HG02970 (cell line): ENCODE data around the gene TPK1.
"Not testable (repeated sequence)": the region's sequence is repeated elsewhere in the genome, so short reads cannot be mapped to it uniquely, and the experiment has no call there.

Experiments used
- ATAC-seq: cut with Tn5 transposase; IDR thresholded peaks from one replicate; pipeline ENCODE4 v1.9.1; 2021; ENCODE audit warnings: mild to moderate bottlenecking, moderate library complexity, moderate number of reproducible peaks; ENCODE audit not compliant: unreplicated experiment, low FRiP score

Gene TPK1

DNA sequence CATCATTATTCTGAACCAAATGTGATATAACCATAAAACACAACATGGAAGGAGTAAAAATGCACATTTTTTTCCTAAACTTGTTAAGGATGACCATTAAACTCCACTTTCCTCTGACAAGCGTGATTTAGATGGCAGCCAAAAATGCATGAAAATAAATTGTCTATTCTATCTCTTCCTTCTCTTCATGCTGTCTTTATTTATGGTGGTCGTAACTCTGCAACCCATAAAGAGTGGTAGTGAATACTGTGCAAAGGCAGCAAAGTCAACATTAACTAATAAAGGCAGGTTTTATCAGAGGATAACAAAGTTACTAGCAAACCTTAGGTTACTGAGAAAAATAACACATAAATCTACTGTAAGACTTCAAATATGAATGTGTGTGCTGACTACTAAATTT is 106.6 kb downstream of the TPK1 start:
- no peak for ATAC-seq

DNA sequence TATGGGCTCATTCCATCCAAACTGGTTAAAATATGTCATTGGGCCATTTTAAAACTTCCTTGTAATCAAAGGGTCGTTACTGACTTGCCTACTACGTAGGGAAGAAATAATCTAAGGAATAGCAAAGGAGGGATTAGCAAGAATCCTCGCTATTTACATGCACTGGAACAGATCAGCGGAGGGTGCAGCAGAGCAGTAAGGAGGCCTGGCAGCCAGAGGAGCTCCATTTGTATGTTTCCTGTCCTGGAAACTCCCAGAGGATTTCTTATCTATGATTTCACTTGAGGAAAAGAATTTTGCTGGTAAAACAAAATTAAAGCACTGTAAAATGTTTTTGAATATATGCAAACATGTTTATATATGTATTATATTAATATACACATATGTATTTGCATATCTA is 107.3 kb downstream of the TPK1 start:
- ATAC-seq = no peak

DNA sequence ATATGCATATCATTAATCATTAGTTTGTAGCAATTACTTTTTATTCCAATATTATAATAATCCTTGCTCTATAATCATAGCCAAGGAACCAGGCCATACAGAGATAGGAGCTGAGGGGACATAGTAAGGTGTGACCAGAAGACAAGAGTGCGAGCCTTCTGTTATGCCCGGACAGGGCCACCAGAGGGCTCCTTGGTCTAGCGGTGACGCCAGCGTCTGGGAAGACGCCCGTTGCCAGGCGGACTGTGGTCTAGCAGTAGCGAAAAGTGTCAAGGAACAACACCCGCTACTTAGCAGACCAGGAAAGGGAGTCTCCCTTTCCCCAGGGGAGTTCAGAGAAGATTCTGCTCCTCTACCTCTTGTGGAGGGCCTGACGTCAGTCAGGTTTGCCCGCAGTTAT is 109.0 kb downstream of the TPK1 start:
- ATAC-seq = not testable (repeated sequence)

- peak; percentile 100 for ATAC-seq
Measured at GRCh38 chr7:144725070-144725469, 110.8 kb downstream of the TPK1 start.

DNA sequence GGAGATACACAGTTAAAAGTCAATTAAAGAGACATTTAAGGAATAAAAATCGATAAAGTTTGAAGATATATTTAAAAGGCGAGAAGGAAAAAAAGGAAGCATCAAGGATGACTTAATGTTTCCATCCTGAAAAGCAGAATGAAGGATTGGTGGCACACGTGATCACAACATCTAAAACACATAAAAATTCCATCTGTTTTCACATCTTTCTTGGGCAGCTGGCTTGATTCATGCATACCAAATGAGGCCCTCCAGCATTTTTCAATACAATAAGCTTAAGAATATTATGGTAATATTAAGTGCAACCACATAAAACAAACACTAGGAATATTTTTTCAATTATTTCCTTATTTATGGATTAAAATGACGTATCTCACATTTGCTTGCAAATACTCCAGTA is 112.6 kb downstream of the TPK1 start:
- no peak for ATAC-seq

DNA sequence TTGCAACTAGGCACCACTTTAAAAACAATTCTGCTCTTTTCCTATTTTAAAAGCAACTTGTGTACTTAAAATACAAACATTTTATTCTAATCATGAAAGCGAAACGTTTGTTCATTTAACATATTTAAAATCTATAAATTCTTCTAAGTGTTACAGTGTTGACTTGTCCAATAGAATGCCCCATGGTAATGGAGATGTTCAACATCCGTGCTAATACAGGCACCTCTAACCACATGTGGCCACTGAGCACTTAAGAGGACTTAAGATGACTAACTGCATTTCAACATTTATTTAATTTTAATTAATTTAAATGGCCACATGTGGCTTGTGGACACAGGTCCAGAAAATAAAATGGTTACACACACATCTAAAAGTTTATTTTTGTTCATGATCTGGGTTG is 115.1 kb downstream of the TPK1 start:
- no peak for ATAC-seq

DNA sequence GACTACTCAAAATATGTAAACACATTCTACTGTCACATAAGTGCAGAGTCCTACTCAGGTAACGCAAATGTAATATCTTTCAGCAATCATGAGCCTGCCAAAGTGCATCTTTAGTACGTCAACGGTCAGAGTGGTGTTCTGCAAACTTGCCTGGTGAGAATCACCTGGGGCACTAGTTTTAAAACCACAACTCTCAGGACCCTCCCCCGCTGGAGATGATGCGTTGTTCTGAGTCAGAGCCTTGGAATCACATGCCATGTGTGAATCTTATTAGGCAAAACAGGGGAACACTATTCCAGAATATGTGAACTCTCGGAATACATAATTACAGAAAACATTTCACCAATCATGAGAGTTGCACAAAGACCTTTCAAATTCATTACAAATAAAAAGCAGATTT is 115.7 kb downstream of the TPK1 start:
- no peak for ATAC-seq

- no peak for ATAC-seq
Measured at GRCh38 chr7:144717720-144718119, 118.1 kb downstream of the TPK1 start.

DNA sequence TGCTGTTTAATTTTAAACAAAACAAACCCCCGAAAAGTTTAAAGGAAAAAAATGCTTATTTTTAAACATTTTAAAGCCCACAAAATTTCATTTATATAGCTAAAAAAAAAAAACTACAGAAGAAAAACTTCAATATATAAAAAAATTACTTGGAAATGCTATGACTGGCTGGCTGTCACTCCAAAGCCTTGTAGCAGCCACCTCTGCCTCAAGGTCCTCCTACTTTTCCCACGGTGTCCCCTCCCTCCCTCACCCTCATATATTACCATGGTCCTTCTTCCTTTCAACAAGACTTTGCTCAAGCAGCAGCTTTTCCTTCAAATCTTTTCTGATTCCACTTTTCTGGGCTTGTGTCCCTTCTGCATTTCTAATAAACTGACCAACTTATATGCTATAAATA is 122.0 kb downstream of the TPK1 start:
- ATAC-seq = no peak

DNA sequence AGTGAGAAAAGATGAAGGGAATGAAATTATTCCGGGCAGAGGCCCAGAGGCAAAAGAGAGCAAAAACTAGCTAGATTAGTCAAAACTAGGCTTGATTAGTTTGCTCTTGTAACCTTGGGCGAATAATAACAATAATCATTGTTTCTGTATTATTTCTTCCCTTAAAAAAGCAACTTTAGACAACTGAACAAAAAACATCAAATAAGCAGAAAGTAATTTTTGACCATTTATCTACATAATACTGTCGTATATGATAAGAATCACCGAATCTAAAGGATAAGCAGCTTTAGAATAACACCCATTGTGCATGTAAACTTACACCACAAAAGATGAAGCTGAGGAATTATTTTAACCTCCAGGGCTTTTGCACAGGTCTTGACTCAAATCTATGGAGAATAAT is 125.1 kb downstream of the TPK1 start:
- ATAC-seq = no peak

DNA sequence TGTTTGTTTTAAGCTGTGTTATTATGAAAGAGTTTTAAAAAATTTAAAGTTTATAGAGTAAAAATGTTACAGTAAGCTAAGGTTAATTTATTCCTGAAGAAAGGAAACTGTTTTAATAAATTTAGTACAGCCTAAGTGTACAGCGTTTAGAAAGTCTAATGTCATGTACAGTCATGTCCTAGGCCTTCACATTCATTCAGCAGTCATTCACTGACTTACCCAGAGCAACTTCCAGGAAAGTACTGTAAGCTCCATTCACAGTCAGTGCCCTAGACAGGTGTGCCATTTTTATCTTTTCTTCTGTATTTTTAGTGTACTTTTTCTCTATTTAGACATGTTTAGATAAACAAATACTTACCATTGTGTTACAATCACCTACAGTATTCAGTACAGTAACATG is 126.8 kb downstream of the TPK1 start:
- ATAC-seq = no peak

- no peak for ATAC-seq
Measured at GRCh38 chr7:144691240-144691639, 144.6 kb downstream of the TPK1 start.

DNA sequence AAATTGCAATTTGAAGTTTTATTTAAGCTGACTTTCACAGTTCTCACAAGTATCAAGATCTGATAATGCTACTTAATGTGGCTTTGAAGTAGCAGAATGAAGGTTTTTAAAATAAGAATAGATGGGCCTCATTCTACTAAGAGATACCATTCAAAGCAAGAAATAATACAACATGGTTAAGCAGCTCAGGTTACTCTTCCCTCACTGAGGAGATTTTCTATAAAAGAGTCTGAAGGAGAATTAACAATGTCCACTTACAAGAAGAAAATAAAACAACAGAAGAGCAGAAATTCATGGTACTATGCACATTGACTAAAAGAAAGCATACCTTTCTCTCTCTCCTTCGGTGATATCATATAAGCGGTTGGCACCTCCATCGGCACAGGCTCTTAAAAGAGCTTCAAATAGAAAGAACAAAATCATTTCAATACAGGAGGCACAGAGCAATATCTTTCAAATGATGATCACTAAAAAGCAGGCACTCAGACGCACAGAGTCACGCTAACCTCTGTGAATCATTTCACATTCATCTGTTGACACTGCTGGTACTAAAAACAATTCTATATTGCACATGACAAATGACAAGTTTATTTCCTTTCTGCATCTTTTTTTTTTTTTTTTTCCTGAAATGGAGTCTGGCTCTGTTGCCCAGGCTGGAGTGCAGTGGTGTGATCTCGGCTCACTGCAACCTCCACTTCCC is 153.1 kb downstream of the TPK1 start:
- ATAC-seq = no peak

GRCh38 chr7:144676492-144676891 is 159.4 kb downstream of the TPK1 start:
- no peak for ATAC-seq

DNA sequence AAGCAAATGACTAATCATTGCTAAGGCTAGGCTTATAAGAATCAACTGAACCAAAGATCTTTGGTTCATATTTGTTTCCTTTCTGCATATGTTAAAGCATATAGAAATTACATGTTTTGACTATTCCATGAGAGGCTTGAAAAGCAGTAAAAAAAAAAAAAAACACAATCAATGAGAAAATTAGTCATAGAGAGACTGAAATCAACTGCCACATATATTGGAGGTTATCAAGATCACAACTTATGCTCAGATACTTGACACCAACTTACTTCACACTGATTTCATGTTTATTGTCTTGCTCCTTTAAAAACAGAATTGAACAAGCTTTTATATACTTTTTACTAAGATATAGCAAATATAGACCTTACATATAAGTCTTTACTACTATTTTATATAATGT is 161.3 kb downstream of the TPK1 start:
- ATAC-seq = no peak

DNA sequence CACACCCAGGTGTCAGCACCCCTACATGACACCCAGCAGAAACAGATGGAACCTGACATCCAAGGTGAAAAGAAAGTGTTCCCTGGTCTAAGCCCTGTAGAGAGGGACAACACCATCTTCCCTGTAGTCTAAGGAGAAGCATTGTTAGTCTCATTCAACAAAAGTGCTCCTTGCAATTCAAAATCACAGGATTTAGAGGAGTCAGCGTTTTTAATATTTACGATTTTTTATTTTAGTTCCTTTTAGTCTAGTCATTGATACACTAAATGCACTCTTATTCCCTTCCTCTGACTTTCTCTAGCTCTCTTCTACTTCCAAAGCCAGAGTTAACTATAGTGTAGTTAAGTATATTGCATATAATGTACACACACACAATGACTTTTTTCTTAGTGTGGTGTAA is 163.0 kb downstream of the TPK1 start:
- no peak for ATAC-seq

GRCh38 chr7:144671429-144671828 is 164.4 kb downstream of the TPK1 start:
- ATAC-seq = no peak

DNA sequence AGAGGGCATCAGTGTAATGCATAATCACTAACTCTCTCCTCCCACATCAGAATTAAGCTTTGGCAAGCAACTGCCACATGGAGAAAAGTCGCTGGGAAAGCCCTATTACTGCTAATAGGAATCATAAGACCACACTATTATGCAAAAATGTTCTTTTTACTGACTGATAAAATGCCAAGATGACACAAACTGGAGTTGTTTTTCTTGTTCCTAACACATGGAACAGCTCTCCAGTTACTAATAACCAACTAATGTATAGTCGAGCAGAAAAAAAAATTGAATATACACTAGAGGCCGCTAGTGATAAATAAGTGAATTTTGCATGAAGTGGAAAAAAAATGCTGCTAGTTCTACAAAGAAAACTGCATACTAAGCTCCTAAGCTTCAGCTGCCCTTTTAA is 165.6 kb downstream of the TPK1 start:
- no peak for ATAC-seq

DNA sequence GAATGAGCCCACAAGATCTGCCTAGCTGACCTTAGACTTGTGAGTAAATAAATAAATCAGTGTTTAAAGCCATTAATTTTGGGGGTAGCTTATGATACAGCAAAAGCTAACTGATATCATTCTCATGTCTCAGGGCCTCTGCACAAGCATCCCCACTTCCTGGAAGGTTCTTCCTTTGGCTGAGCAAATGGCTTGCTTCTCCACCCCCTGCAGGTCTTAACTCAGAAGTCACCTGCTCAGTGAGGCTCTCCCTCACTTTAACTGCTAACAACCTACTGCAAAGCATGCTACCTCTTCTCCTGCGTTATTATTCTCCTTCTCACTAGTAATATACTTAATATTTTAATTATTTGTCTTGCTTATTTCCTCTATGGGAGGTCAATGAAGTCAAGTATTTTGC is 167.3 kb downstream of the TPK1 start:
- ATAC-seq = no peak

DNA sequence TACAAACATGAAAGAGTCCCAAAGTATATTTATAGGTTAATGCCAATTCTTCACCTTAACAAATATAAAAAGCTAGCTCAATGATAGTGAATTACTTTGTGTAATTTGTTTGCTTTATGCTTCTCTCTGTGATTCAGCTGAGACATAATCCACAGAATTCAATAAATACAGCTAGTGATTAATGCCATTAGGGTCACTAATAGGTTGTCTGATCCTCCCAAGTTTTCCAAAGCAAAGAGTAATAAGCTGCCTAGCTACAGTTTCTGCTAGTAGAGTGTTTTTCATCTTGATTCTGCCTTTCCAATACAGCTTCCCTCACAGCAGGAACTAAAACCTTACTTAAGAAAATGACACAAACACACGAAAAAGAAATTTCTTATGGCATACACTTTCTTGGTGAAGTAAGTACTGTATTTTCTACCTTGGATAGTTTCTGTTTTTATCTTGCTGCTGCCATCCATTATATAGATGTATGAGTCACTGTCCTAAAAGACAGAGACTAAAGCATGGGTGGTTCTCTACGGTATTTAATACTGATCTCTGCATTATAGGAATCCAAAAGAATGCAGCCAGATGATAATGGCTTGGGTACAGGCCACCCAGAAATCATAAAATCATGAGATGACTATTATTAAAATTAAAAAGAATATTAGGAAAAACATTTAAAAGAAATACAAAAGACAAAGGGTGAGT is 170.0 kb downstream of the TPK1 start:
- ATAC-seq = no peak

DNA sequence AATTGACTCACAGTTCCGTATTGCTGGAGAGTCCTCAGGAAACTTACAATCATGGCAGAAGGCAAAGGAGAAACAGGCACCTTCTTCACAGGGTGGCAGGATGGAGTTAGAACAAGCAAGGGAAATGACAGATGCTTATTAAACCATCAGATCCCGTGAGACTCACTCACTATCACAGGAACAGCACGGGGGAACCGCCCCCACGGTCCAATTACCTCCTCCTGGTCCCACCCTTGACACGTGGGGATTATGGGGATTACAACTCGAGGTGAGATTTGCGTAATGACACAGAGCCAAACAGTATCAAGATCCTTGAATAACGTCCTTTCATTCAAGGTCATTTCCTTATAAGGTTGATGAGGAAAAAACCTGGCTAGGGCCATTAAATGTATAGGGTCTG is 176.6 kb downstream of the TPK1 start:
- ATAC-seq = no peak

GRCh38 chr7:144656965-144657517 is 178.8 kb downstream of the TPK1 start:
- peak; percentile 50 for ATAC-seq
